Smooth muscle cell of the coronary artery (primary cell): ENCODE data around the gene CD79A. TPM values are rescaled to one million over a fixed set of nuclear protein-coding genes. Genes with fewer than 3 reads are reported as not detected.

Experiments
- total RNA-seq: library from RNA; depleted of rRNA; stranded (reverse); fragments of >200 nt; gene quantifications from 2 replicates; pipeline ENCODE4 v1.2.3, GENCODE V29; 2014; ENCODE audit warnings: low replicate concordance

CD79A gene
- not detected in 2 replicates for total RNA-seq

GRCh38 chr19:41876847-41877832, at the start of gene CD79A:
Gene CD79A (plus strand): TSS chr19:41877279. CDS start chr19:41877305, 26 bp downstream.

GRCh38 chr19:41844601-41845000, 32.5 kb upstream of the CD79A start, which contains the start of gene LYPD4:
Gene LYPD4 (minus strand): TSS chr19:41844683. CDS start chr19:41839285, 5,398 bp downstream.

GRCh38 chr19:41845001-41845050, 32.3 kb upstream of the CD79A start, which contains the start of gene DMRTC2:
Gene DMRTC2 (plus strand): TSS chr19:41845042. CDS start chr19:41847429, 2,387 bp downstream.

GRCh38 chr19:41859618-41860418, 17.3 kb upstream of the CD79A start, which contains the start of gene RPS19:
Gene RPS19 (plus strand): TSS chr19:41860255. CDS start chr19:41860775, 520 bp downstream.

GRCh38 chr19:41882568-41883462, 5.7 kb downstream of the CD79A start, which contains the start of gene ARHGEF1:
Gene ARHGEF1 (plus strand): TSS chr19:41883184. CDS start chr19:41888083, 4,899 bp downstream.

GRCh38 chr19:41928221-41928683, 51.2 kb downstream of the CD79A start, which contains the start of gene ERFL:
Gene ERFL (minus strand): TSS chr19:41928449. CDS start chr19:41912919, 15,530 bp downstream.

Other genes starting within 250 kb of the CD79A start
- not detected in 2 replicates for gene CEACAM7, start 189.0 kb upstream of the CD79A start, total RNA-seq
- gene CEACAM5, start 168.7 kb upstream of the CD79A start, total RNA-seq, result not detected in 2 replicates
- not detected in 2 replicates for gene CEACAM6, start 121.7 kb upstream of the CD79A start, total RNA-seq
- not detected in 2 replicates for gene CEACAM3, start 80.7 kb upstream of the CD79A start, total RNA-seq
- not detected in 2 replicates for gene LYPD4, start 32.6 kb upstream of the CD79A start, total RNA-seq
- gene DMRTC2, start 32.2 kb upstream of the CD79A start, total RNA-seq, result not detected in 2 replicates
- 1,770 and 2,154 TPM in 2 replicates for gene RPS19, start 17.0 kb upstream of the CD79A start, total RNA-seq
- 19.0 and 33.1 TPM in 2 replicates for gene ARHGEF1, start 5.9 kb downstream of the CD79A start, total RNA-seq
- under 0.01 TPM in 1 of 2 replicates, not detected in the other for gene ERFL, start 51.2 kb downstream of the CD79A start, total RNA-seq
- gene RABAC1, start 82.0 kb downstream of the CD79A start, total RNA-seq, result 317 and 368 TPM in 2 replicates
- gene ATP1A3, start 117.0 kb downstream of the CD79A start, total RNA-seq, result not detected in 2 replicates
- gene GRIK5, start 192.9 kb downstream of the CD79A start, total RNA-seq, result 0.23 TPM in 1 of 2 replicates, not detected in the other
- 6.6 and 8.2 TPM in 2 replicates for gene ZNF574, start 198.9 kb downstream of the CD79A start, total RNA-seq